ENCODE results near the gene CORO2B.

GRCh38 chr15:68582236-68582635, 3.4 kb downstream of the CORO2B start:
- TF ChIP-seq CTCF (IDR thresholded peaks at IDR 0.05), result no peak
- TF ChIP-seq POLR2A (IDR thresholded peaks at IDR 0.05), result no peak
- TF ChIP-seq POLR2AphosphoS5 (IDR thresholded peaks at IDR 0.05), result no peak
